Putamen (tissue), 1 donor: ENCODE results near the gene SWI5.

Source experiments
- DNase-seq: peaks from one replicate; pipeline ENCODE4 v3.0.0-alpha.2; 2016; ENCODE audit warnings: low spot score

Gene SWI5

GRCh38 chr9:128321343-128321742, 45.3 kb downstream of the SWI5 start:
- DNase-seq, result no peak

- no peak for DNase-seq
Observed at GRCh38 chr9:128321879-128322403, 45.9 kb downstream of the SWI5 start.

- DNase-seq, result peak; percentile 96
Observed at GRCh38 chr9:128322404-128323211, 46.5 kb downstream of the SWI5 start, which contains the start of the genes COQ4 and TRUB2. Gene COQ4 (plus strand): TSS chr9:128322839. CDS start chr9:128322859, 20 bp downstream. Gene TRUB2 (minus strand): TSS chr9:128322447. CDS start chr9:128322408, 39 bp downstream.

DNA sequence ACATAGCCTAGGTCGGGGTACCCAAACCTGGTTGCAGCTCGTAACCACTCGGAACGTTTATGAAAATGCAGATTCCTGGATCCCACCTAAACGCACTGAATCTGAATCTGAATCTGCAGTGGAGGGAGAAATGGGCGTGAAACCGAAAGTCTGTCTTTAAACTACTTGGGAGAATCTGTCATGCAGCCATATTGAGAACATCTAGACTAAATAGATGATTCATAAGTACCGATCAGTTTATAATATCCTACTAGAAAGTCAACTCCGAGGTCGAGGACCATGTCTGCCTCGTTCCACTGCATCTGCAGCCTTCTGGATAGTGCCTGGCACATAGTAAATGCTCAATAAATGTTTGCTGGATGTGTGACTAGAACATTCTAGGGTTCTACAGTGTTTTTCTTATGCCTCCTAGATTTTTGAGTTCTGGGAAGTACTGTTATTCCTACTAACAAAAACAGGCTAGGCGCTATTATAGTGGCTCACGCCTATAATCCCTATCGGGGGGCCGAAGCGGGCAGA, 47.2 kb downstream of the SWI5 start:
- DNase-seq, result no peak

DNA sequence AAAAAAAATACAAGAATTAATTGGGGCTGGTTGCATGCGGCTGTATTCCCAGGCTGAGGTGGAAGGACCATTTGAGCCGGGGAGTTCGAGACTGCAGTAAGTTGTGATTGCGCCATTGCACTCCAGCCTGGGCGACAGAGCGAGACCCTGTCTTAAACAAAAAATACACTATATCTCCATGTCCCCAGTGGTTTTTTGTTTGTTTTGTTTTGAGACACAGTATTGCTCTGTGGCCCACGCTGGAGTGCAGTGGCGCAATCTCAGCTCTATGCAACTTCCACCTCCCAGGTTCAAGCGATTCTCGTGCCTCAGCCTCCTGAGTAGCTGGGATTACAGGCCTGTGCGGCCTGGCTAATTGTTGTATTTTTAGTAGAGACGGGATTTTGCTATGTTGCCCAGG, 47.7 kb downstream of the SWI5 start:
- no peak for DNase-seq

DNA sequence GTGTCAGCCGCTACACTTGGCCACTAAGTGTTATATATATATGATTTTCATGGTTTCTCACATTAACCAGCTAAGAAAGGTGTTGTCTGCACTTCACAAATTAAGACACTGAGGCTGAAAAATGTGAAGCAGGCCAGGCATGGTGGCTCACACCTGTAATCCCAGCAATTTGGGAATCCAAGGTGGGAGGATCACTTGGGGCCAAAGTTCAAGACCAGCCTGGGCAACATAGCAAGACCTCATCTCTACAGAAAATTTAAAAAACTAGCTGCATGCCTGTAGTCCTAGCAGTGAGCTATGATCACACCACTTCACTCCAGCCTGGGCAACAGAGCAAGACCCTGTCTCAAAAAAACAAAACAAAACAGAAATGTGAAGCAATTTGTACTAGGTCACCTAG, 48.3 kb downstream of the SWI5 start:
- DNase-seq, result no peak

- no peak for DNase-seq
Observed at GRCh38 chr9:128325629-128326028, 49.6 kb downstream of the SWI5 start.

DNA sequence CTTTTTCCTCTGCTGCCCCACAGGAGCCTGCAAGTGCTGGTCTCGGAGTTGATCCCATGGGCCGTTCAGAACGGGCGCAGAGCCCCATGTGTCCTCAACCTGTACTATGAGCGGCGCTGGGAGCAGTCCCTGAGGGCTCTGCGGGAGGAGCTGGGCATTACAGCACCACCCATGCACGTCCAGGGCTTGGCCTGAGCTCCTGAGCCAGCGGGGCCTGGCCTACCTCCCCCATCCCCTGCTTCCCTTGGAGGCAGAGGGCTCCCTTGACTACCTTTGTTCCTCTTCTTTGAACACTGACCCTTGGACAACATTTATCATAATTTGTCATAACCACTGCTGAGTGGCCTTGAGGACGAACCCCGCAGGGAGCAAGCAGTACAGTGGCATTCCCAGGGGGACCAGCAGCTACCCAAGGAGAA, 57.4 kb downstream of the SWI5 start:
- no peak for DNase-seq

GRCh38 chr9:128335161-128335560, 59.1 kb downstream of the SWI5 start:
- no peak for DNase-seq

DNA sequence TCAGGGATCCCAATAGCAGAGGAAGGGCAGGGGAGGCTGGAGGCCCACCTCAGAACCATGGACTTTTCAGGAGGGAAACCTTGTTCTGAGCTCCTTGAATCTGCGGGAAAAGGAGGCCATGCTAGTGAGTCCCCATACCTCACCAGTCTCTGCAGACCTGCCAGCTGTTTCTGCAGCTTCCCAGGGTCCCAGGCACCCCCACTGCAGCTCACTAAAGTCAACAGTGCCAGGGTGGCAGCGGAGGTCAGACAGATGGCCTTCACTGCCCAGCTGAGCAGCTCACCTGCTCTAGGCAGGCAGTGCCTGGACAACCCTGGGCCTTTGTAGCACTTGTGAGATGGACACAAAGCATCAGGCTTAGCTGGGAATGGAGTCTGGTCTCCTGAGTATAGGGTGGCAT, 59.8 kb downstream of the SWI5 start:
- no peak for DNase-seq

DNA sequence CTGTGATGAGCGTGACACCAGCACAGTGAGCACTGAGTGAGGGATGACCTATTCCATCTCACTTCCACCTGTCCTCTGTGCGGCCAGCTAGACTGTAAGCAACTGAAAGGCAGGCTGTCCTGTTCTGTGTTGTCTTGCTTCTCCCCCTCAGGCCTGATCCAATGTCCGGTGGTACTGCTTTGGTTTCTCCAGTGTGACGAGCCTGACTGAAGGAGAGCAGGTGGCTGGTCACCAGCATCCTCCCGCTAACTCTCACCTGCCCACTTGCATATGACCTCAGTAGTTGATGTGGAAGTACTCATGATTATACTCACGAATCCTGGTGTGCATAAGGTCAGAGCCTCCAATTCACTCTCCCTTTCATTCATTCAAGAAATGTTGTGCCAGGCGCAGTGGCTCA, 61.9 kb downstream of the SWI5 start:
- no peak for DNase-seq
